HepG2 (cell line): ENCODE results near the gene FGF3. TPM values are rescaled to one million over a fixed set of nuclear protein-coding genes. Genes with fewer than 3 reads are reported as not detected.
A peak's percentile ranks its signal among the peaks of the same experiment; 100 is the strongest.

ENCODE experiments used
- ATAC-seq: fragments of 200-7000 bp; cut with Tn5 transposase; 3 replicates; pipeline ENCODE4 v1.9.1; 2020; ENCODE audit warnings: mild to moderate bottlenecking, moderate library complexity
- BruUV-seq: library from RNA; stranded (reverse); fragments of 400-500 nt; replicated peaks from 2 replicates; lab custom pipeline; 2021; lab: Mats Ljungman, UMichigan
- CTCF ChIA-PET: fragments of 300-600 bp; formaldehyde crosslinking; extraction: SDS; loops from one replicate; lab custom pipeline; 2021; ENCODE audit warnings: low total read pairs, inconsistent platforms, low intra/inter-chr PET ratio; lab: Yijun Ruan, JAX
- POLR2A ChIA-PET: fragments of 350-600 bp; sonication (Branson Sonifier 250); formaldehyde crosslinking; loops from one replicate; lab custom pipeline; 2020; ENCODE audit warnings: antibody characterized with exemption, inconsistent platforms; lab: Yijun Ruan, JAX
- DNase-seq: peaks from one replicate; pipeline ENCODE4 v3.0.0-alpha.2; 2015; ENCODE audit warnings: low spot score
- FAIRE-seq: peaks from 3 replicates; lab custom pipeline; 2011; peaks lifted over from hg19 to GRCh38; lab: Jason Lieb, UNC
- H2AFZ ChIP-seq: one replicate; pipeline ENCODE4 v1.6.1; 2011; ENCODE audit warnings: low read length, inconsistent platforms
- H3K27ac ChIP-seq: fragments of 300-600 bp; 3 replicates; pipeline ENCODE4 v1.8.0; 2011; ENCODE audit warnings: mixed run types, mild to moderate bottlenecking, mixed read lengths, low read length, inconsistent platforms; ENCODE audit not compliant: insufficient read depth; ENCODE audit errors: extremely low read length
- H3K27me3 ChIP-seq, 2 experiments: fragments of 200-600 bp in 1 of 2; 2 replicates in 1 of 2; 3 replicates in 1 of 2; pipeline versions ENCODE4 v1.6.0 to v1.8.0; 2011; ENCODE audit warnings: low read length in 2 of 2, mild to moderate bottlenecking in 2 of 2, moderate library complexity in 2 of 2, inconsistent platforms in 1 of 2; ENCODE audit not compliant: insufficient read depth in 2 of 2, control insufficient read depth in 1 of 2
- H3K36me3 ChIP-seq, 2 experiments: fragments of 200-600 bp in 1 of 2; replicated peaks in 1 of 2; 2 replicates in 1 of 2; 3 replicates in 1 of 2; pipeline versions ENCODE4 v1.5.1 to v1.8.0; 2011; ENCODE audit warnings: low read length in 2 of 2, inconsistent platforms in 1 of 2; ENCODE audit not compliant: insufficient read depth in 2 of 2, control insufficient read depth in 1 of 2
- H3K4me1 ChIP-seq: 2 replicates; pipeline ENCODE4 v1.5.1; 2012; ENCODE audit warnings: low read length, inconsistent platforms; ENCODE audit not compliant: insufficient read depth
- H3K4me2 ChIP-seq: 2 replicates; pipeline ENCODE4 v1.6.0; 2011; ENCODE audit warnings: low read depth, low read length, inconsistent platforms
- H3K4me3 ChIP-seq, 3 experiments: fragments of 200-600 bp in 1 of 3; sonication (generic), shearing (Covaris generic) in 1 of 3; replicated peaks in 1 of 3; 2 replicates each; pipeline ENCODE4 v1.5.1; 2011 to 2016; ENCODE audit warnings: low read length in 3 of 3, inconsistent platforms in 2 of 3, low read depth in 2 of 3, mild to moderate bottlenecking in 2 of 3, control low read depth in 1 of 3, mixed read lengths in 1 of 3; ENCODE audit not compliant: insufficient read depth in 1 of 3
- H3K79me2 ChIP-seq: one replicate; pipeline ENCODE4 v1.6.1; 2011; ENCODE audit warnings: low read length, inconsistent platforms; ENCODE audit not compliant: insufficient read depth
- H3K9ac ChIP-seq: 2 replicates; pipeline ENCODE4 v1.6.0; 2011; ENCODE audit warnings: mild to moderate bottlenecking, low read depth, low read length, inconsistent platforms; ENCODE audit not compliant: insufficient read depth
- H3K9me3 ChIP-seq: 2 replicates; pipeline ENCODE4 v1.5.1; 2012; ENCODE audit warnings: mild to moderate bottlenecking, low read length
- H4K20me1 ChIP-seq: 2 replicates; pipeline ENCODE4 v1.6.0; 2011; ENCODE audit warnings: inconsistent platforms, mild to moderate bottlenecking, low read length, moderate library complexity; ENCODE audit not compliant: insufficient read depth
- ARNT2 ChIP-seq: sonication (generic); formaldehyde crosslinking; IDR thresholded peaks from 2 replicates; pipeline ENCODE4 v1.8.0; 2022; ENCODE audit warnings: mild to moderate bottlenecking, low read depth, missing genetic modification reagents, moderate library complexity
- FOXA3 ChIP-seq: IDR thresholded peaks from 2 replicates; pipeline ENCODE4 v1.6.1; 2016; ENCODE audit warnings: missing genetic modification reagents, missing compliant biosample characterization
- LBX2 ChIP-seq: sonication (generic); formaldehyde crosslinking; IDR thresholded peaks from 2 replicates; pipeline ENCODE4 v1.5.0; 2020; ENCODE audit warnings: missing genetic modification reagents, mild to moderate bottlenecking, borderline replicate concordance
- MZF1 ChIP-seq: sonication (generic); formaldehyde crosslinking; IDR thresholded peaks from 2 replicates; pipeline ENCODE4 v1.8.1; 2023; ENCODE audit warnings: mild to moderate bottlenecking, missing genetic modification reagents, borderline replicate concordance
- RCOR2 ChIP-seq: IDR thresholded peaks from 2 replicates; pipeline ENCODE4 v1.6.1; 2016; ENCODE audit warnings: missing biosample characterization, missing genetic modification reagents
- SOX6 ChIP-seq, 2 experiments: fragments of 450-650 bp in 1 of 2; sonication (generic) in 1 of 2; formaldehyde crosslinking in 1 of 2; IDR thresholded peaks; 2 replicates each; pipeline versions ENCODE4 v1.4.0 to v1.6.1; 2017 to 2020; ENCODE audit warnings: antibody characterized with exemption in 1 of 2, mild to moderate bottlenecking in 1 of 2, missing genetic modification reagents in 1 of 2
- TCF7L2 ChIP-seq: IDR thresholded peaks from 2 replicates; pipeline ENCODE4 v1.6.1; 2011; ENCODE audit warnings: mild to moderate bottlenecking, low read depth, low read length, moderate library complexity
- TOE1 ChIP-seq: sonication (generic); formaldehyde crosslinking; IDR thresholded peaks from 2 replicates; pipeline ENCODE4 v1.4.0; 2020; ENCODE audit warnings: mild to moderate bottlenecking, missing genetic modification reagents
- YEATS4 ChIP-seq: sonication (generic); formaldehyde crosslinking; IDR thresholded peaks from 2 replicates; pipeline ENCODE4 v1.4.0; 2020; ENCODE audit warnings: missing genetic modification reagents, borderline replicate concordance
- ZNF367 ChIP-seq: sonication (generic); formaldehyde crosslinking; IDR thresholded peaks from 2 replicates; pipeline ENCODE4 v1.4.0; 2020; ENCODE audit warnings: missing genetic modification reagents, borderline replicate concordance
- ZNF567 ChIP-seq: sonication (generic); formaldehyde crosslinking; IDR thresholded peaks from 2 replicates; pipeline ENCODE4 v1.8.1; 2023; ENCODE audit warnings: mild to moderate bottlenecking, missing genetic modification reagents, borderline replicate concordance
- ZNF577 ChIP-seq: sonication (generic); formaldehyde crosslinking; IDR thresholded peaks from 2 replicates; pipeline ENCODE4 v1.4.0; 2020; ENCODE audit warnings: mild to moderate bottlenecking, low read depth, missing genetic modification reagents, borderline replicate concordance
- ZNF704 ChIP-seq: sonication (generic); formaldehyde crosslinking; IDR thresholded peaks from 2 replicates; pipeline ENCODE4 v1.8.1; 2023; ENCODE audit warnings: mild to moderate bottlenecking, inconsistent platforms, moderate library complexity, missing genetic modification reagents, borderline replicate concordance
- WGBS: methylation state at CpG from one replicate; pipeline ENCODE4 v1.1.6; 2017; ENCODE audit warnings: low lambda C conversion rate; 5-methylcytosine and 5-hydroxymethylcytosine counted together
- in situ Hi-C: cut with HindIII; loops from 2 replicates; pipeline ENCODE4 v1.10.0; 2017; ENCODE audit warnings: low pct_unique_long_range_greater_than_20kb; ENCODE audit not compliant: extremely low pct_ligation_motif_present
- intact Hi-C: fragments of 100-400 bp; cut with micrococcal nuclease; formaldehyde crosslinking; loops from one replicate; pipeline ENCODE4 v1.10.0; 2022; ENCODE audit not compliant: unreplicated experiment
- polyA plus RNA-seq, 8 experiments: library from polyadenylated mRNA; depleted of rRNA in 3 of 8; stranded (reverse) in 7 of 8; unstranded in 1 of 8; fragments of >200 nt; fragmentation: Illumina TruSeq in 4 of 8; extraction: Trizol in 4 of 8; gene quantifications; 2 replicates each; pipeline versions ENCODE4 v1.2.1 to v1.2.3, GENCODE V29; 2011 to 2016; ENCODE audit warnings: low read depth in 4 of 8, missing spikeins in 1 of 8, mixed read lengths in 1 of 8; ENCODE audit not compliant: insufficient read depth in 1 of 8
- total RNA-seq, 5 experiments: library from RNA; depleted of rRNA; stranded (reverse); fragments of >200 nt; fragmentation: Illumina TruSeq; extraction: Trizol; gene quantifications; 2 replicates each; pipeline ENCODE4 v1.2.3, GENCODE V29; 2016; ENCODE audit warnings: low read depth in 1 of 5
- TF ChIP-seq, protein P1 (sequence below): IDR thresholded peaks from 2 replicates; pipeline ENCODE4 v1.6.1; 2016; ENCODE audit warnings: missing genetic modification reagents, missing compliant biosample characterization
- TF ChIP-seq, protein P2 (sequence below): sonication (generic); formaldehyde crosslinking; IDR thresholded peaks from 2 replicates; pipeline ENCODE4 v1.5.0; 2020; ENCODE audit warnings: missing genetic modification reagents
- TF ChIP-seq, protein P3 (sequence below), 2 experiments: sonication (generic) in 1 of 2; formaldehyde crosslinking in 1 of 2; IDR thresholded peaks; 2 replicates each; pipeline versions ENCODE4 v1.5.1 to v1.6.1; 2011 to 2020; ENCODE audit warnings: borderline replicate concordance in 1 of 2, low read depth in 1 of 2, low read length in 1 of 2, mild to moderate bottlenecking in 1 of 2, missing genetic modification reagents in 1 of 2, moderate library complexity in 1 of 2

The FGF3 gene
- total and polyA plus RNA-seq, 2 of the 13 experiments (the other 11 are each of a cell fraction or from before 2014, with no cell fraction given), result not detected

DNA sequence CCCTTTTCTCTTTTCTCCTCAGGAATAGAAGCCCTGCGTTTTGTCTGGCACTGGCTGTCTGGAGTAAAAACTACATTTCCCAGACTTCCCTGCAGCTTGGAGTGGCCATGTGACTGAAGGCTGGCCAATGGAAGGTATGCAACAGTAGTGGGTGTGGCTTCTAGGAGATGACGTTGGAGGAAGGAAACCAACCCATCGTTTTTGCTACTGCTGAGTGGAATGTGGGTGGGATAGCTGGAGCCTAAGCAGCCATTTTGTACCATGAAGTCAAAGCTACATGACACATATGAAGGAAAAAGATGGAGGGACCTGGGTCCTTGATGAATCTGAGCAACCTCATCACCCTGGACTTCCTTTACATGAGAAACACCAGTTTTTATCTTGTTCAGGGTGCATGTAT lies 19.6 kb downstream of the FGF3 start:
- no peak for FAIRE-seq
- intact Hi-C loops (no loop called here), in situ Hi-C loops (loop anchor here (5.0 kb wide), 1 partner anchor 77 kb away; no protein-coding TSS in a partner anchor)
- Histone ChIP-seq H3K4me1 (no peaks in the 10 kb centered on the region), H4K20me1 (no peaks in the 10 kb centered on the region), H3K4me3 (no peak overlapping the region), H3K27ac (no peak overlapping the region), H3K9me3 (no peaks in the 10 kb centered on the region), H3K27me3 (peaks cover 0 to 4% of the 10 kb centered on the region in 2 experiments; a peak in 1 of 5 replicates), H2AFZ (no peak overlapping the region), H3K4me2 (no peak overlapping the region), H3K79me2 (no peaks in the 10 kb centered on the region), H3K36me3 (no peaks in the 10 kb centered on the region), H3K9ac (no peak overlapping the region)
- ChIA-PET CTCF (no interaction called here), POLR2A (no interaction called here)
- ATAC-seq, result peak; percentile 51; the same call in 2 of the 3 replicates
- DNase-seq, result peak; percentile 23
- no TSS peak for BruUV-seq
- 0% methylated on average over 2 of the region's 3 CpGs for WGBS
- TF ChIP-seq, protein P1, sequence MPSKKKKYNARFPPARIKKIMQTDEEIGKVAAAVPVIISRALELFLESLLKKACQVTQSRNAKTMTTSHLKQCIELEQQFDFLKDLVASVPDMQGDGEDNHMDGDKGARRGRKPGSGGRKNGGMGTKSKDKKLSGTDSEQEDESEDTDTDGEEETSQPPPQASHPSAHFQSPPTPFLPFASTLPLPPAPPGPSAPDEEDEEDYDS (CRISPR knock-in tag), result no peak
- no peak for TF ChIP-seq ARNT2 (CRISPR knock-in tag)
- TF ChIP-seq, protein P2, sequence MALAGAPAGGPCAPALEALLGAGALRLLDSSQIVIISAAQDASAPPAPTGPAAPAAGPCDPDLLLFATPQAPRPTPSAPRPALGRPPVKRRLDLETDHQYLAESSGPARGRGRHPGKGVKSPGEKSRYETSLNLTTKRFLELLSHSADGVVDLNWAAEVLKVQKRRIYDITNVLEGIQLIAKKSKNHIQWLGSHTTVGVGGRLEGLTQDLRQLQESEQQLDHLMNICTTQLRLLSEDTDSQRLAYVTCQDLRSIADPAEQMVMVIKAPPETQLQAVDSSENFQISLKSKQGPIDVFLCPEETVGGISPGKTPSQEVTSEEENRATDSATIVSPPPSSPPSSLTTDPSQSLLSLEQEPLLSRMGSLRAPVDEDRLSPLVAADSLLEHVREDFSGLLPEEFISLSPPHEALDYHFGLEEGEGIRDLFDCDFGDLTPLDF (CRISPR knock-in tag), result no peak
- TF ChIP-seq ZNF567, result no peak
- no peak for TF ChIP-seq TCF7L2
- no peak for TF ChIP-seq RCOR2
- no peak for TF ChIP-seq ZNF367 (CRISPR knock-in tag)
- TF ChIP-seq YEATS4, result no peak
- no peak for TF ChIP-seq ZNF704 (CRISPR knock-in tag)
- TF ChIP-seq MZF1 (CRISPR knock-in tag), result no peak
- no peak for TF ChIP-seq LBX2 (CRISPR knock-in tag)
- TF ChIP-seq ZNF577 (CRISPR knock-in tag), result no peak
- TF ChIP-seq, protein P3, sequence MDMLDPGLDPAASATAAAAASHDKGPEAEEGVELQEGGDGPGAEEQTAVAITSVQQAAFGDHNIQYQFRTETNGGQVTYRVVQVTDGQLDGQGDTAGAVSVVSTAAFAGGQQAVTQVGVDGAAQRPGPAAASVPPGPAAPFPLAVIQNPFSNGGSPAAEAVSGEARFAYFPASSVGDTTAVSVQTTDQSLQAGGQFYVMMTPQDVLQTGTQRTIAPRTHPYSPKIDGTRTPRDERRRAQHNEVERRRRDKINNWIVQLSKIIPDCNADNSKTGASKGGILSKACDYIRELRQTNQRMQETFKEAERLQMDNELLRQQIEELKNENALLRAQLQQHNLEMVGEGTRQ (IDR thresholded peaks at IDR 0.05; ENCODE audit: low read depth, low read length), result peak; percentile 57
- TF ChIP-seq, protein P3 (CRISPR knock-in tag; IDR thresholded peaks at IDR 0.05; ENCODE audit: borderline replicate concordance), result peak; percentile 79; the same call in 1 of the 2 replicates
- TF ChIP-seq FOXA3 (CRISPR knock-in tag), result no peak
- no peak for TF ChIP-seq SOX6 (IDR thresholded peaks at IDR 0.05)
- no peak for TF ChIP-seq SOX6 (CRISPR knock-in tag; IDR thresholded peaks at IDR 0.05)
- no peak for TF ChIP-seq TOE1
